AG04449 (cell line): ENCODE measurements around the gene EVL.

Experiments used
- CTCF ChIA-PET: fragments of 350-600 bp; formaldehyde crosslinking; extraction: SDS; loops from one replicate; lab custom pipeline; 2021; ENCODE audit warnings: antibody characterized with exemption; lab: Yijun Ruan, JAX
- POLR2A ChIA-PET: fragments of 400-600, 350-600 bp; formaldehyde crosslinking; extraction: SDS; loops from one replicate; lab custom pipeline; 2020; ENCODE audit warnings: antibody characterized with exemption, inconsistent platforms; lab: Yijun Ruan, JAX
- DNase-seq: peaks from one replicate; pipeline ENCODE4 v3.0.0-alpha.2; 2010; ENCODE audit warnings: low read depth, low spot score
- H3K4me3 ChIP-seq: 2 replicates; pipeline ENCODE4 v1.5.1; 2011; ENCODE audit warnings: low read depth, mild to moderate bottlenecking, control low read depth, low read length
- CTCF ChIP-seq: IDR thresholded peaks from one replicate; pipeline ENCODE4 v1.5.1; 2011; ENCODE audit warnings: mild to moderate bottlenecking, moderate library complexity, low read length, control low read depth, inconsistent platforms; ENCODE audit not compliant: insufficient read depth; ENCODE audit errors: missing control alignments

The EVL gene

GRCh38 chr14:100123618-100124017 lies 58.4 kb downstream of the EVL start:
- no peak for TF ChIP-seq CTCF
- no peak overlapping the region for H3K4me3 ChIP-seq
- ChIA-PET CTCF (interaction anchor here (1.0 kb wide), 1 partner anchor 10 kb away, joined by 3 read pairs; no protein-coding TSS in a partner anchor), POLR2A (no interaction called here)
- DNase-seq = no peak

- ChIA-PET CTCF (no interaction called here), POLR2A (no interaction called here)
- no peak for TF ChIP-seq CTCF
- DNase-seq = no peak
- no peak overlapping the region for H3K4me3 ChIP-seq
Measured at GRCh38 chr14:100124551-100125088, 59.4 kb downstream of the EVL start.

GRCh38 chr14:100126401-100126800 lies 61.2 kb downstream of the EVL start:
- ChIA-PET POLR2A (no interaction called here), CTCF (interaction anchor here (1.2 to 1.5 kb wide), 4 partner anchors 11 to 18 kb away, joined by 3 to 6 read pairs (median 5); no protein-coding TSS in a partner anchor)
- no peak overlapping the region for H3K4me3 ChIP-seq
- DNase-seq = no peak
- TF ChIP-seq CTCF = no peak

- ChIA-PET POLR2A (interaction anchor here (1.0 kb wide), 1 partner anchor 9 kb away, joined by 5 read pairs; no protein-coding TSS in a partner anchor), CTCF (interaction anchor here (1.8 kb wide), 2 partner anchors 20 to 65 kb away, joined by 6 to 7 read pairs; no protein-coding TSS in a partner anchor)
- no peak overlapping the region for H3K4me3 ChIP-seq
- no peak for TF ChIP-seq CTCF
- DNase-seq = no peak
Measured at GRCh38 chr14:100127853-100128455, 62.7 kb downstream of the EVL start.

GRCh38 chr14:100128688-100129087 lies 63.5 kb downstream of the EVL start:
- CTCF ChIA-PET = interaction anchor here (0.8 to 1.8 kb wide), 5 partner anchors 10 to 147 kb away, joined by 3 to 7 read pairs (median 4); no protein-coding TSS in a partner anchor
- POLR2A ChIA-PET = interaction anchor here (1.0 kb wide), 1 partner anchor 10 kb away, joined by 5 read pairs; no protein-coding TSS in a partner anchor
- no peak overlapping the region for H3K4me3 ChIP-seq
- DNase-seq = no peak
- TF ChIP-seq CTCF = no peak

- no peak for DNase-seq
- H3K4me3 ChIP-seq = no peak overlapping the region
- ChIA-PET POLR2A (interaction anchor here (1.0 kb wide), 1 partner anchor 10 kb away, joined by 5 read pairs; no protein-coding TSS in a partner anchor), CTCF (interaction anchor here (0.8 to 1.8 kb wide), 4 partner anchors 10 to 147 kb away, joined by 3 to 7 read pairs (median 4); no protein-coding TSS in a partner anchor)
- TF ChIP-seq CTCF = no peak
Measured at GRCh38 chr14:100129161-100129589, 64.0 kb downstream of the EVL start.
